Fibroblast of upper back skin (primary cell): ENCODE data around the gene FOXK2.
"Not testable (repeated sequence)": the region's sequence is repeated elsewhere in the genome, so short reads cannot be mapped to it uniquely, and the experiment has no call there.

ENCODE experiments used
- DNase-seq: peaks from one replicate; pipeline ENCODE4 v3.0.0-alpha.2; 2013

Gene FOXK2

DNA sequence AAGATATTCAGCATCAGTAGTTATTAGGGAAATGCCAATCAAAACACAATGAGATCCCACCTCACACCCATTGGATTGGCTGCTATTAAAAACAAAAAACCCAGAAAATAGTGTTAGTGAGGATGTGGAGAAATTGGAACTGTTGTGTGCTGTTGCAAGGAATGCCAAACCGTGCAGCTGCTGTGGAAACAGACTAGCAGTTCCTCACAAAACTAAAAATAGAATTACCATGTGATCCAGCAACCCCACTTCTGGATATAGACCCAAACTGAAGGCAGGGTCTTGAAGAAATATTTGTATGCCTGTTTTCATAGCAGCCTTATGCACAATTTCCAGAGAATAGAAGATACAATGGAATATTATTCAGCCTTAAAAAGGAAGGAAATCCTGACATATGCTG is 46.0 kb downstream of the FOXK2 start:
- no peak for DNase-seq

DNA sequence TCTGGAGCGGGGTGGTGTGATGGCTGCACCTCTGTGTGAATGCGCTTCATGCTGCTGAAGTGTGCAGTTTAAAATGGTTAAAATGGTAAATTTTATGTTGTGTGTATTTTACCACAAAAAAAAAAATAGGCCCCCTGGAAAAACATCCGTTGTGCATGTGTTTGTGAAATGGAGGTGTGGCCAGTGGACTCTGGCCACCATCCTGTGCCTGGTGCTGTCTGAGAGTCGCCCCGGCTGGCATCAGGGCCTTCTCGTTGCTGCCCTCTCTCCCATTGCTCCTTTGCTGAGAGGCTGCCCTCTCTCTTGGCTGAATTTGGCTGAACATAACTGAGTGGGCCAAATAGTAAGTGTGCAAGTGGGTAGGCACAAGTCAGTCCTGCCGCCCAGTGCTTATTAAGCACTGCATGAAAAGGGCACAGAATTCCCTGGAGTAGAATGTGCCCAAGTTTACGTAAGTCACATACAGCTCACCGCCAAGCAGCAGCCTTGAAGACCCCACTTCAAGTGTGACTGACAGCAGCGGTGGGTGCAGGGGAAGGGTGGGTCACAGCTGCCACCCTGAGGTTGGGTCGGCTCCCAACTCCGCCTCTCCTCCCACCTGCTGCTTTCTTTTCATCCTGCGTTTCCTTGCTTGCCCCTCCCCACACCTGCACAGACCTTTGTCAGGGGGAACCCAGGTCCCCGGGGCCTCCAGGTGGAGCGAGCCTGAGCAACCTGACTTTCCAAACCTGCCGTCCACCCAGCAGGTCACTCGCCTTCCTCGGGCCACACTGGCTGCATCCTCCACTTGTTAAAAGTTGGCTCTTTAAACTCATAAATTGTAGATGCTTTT is 46.8 kb downstream of the FOXK2 start:
- DNase-seq, result no peak

DNA sequence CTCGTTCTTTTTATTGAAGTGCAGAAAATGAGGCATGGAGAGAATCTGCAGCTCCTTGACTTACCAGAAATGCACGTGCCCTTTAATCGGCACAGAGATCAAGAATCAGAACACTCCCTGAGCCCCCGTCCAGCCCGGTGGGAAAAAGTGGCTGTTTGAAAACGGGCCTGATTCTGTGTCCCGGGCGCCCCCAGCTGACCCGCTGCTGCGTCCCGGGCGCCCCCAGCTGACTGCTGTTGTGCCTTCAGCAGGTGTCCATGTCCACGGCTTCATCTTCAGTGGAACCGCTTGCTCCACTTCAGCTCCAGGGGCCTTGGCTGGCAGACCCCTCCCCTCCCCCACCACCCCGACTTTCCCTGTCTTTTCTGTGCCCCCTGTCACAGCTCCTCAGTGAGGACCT is 47.8 kb downstream of the FOXK2 start:
- DNase-seq, result no peak

DNA sequence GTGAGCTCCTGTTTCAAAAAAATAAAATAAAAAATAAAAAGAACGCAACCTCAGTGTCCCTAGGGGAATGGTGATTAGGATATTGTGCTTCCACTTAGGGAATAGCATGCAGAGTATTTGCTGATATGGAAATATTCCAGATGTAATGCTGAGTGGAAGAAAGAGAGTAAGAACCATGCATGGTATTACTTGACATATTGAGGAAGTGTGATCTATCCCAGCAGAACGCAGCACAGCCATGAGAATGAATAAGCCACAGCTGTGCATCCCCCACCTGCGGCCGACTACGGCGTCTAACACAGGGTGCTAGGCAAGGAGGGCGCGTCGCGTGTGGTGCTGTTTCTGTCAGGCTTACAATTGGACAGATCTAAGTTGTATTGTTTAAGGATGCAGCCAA is 49.5 kb downstream of the FOXK2 start:
- peak; percentile 36 for DNase-seq

DNA sequence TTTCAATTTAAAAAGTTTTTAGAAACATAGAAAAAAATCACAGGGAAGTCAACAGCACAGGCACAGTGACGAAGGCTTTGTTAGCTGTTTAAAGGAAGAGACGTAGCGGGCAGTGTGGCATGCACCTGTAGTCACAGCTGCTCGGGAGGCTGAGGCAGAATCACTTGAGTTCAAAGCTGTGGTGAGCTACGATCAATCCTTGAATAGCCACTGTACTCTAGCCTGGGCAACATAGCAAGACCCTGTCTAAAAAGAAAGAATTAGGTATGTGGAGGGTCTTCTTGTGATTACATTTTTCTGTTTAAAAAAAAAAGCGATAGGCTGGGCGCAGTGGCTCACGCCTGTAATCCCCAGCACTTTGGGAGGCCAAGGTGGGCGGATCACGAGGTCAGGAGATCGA is 50.1 kb downstream of the FOXK2 start:
- DNase-seq, result no peak

DNA sequence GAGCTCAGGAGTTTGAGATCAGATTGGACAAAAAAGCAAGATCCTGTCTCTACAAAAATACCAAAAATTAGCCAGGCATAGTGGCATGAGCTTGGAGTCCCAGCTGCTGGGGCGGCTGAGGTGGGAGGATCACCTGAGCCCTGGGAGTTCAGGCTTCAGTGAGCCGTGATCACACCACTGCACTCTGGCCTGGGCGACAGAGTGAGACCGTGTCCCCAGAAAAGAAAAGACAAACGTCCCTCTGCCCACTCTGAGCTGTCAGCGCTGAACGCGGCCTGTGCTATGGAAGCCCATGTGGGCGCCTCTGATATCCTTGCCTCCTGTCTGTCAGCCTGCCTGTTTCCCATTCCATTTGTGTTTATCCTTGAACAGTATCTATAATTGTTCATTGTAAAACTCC is 50.7 kb downstream of the FOXK2 start:
- DNase-seq, result no peak

DNA sequence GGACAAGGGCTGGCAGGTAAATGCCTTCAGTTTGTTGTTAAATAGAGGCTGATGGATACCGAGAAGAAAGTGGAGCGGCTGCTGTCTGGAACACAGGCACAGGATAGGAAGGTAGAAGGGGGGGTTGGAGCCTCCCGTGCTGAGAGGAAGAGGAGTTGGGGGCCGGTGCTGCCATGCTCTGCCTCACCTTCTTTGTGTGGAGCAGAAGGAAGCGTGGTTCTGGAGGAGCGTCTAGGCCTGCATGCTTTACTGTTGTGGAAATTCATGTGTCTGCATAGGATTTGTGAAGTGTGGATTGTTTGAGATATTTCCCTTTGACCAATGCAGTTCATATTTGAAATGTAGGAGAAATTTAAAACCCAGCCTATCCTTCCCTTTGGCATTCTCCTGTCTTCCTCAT is 52.3 kb downstream of the FOXK2 start:
- no peak for DNase-seq

DNA sequence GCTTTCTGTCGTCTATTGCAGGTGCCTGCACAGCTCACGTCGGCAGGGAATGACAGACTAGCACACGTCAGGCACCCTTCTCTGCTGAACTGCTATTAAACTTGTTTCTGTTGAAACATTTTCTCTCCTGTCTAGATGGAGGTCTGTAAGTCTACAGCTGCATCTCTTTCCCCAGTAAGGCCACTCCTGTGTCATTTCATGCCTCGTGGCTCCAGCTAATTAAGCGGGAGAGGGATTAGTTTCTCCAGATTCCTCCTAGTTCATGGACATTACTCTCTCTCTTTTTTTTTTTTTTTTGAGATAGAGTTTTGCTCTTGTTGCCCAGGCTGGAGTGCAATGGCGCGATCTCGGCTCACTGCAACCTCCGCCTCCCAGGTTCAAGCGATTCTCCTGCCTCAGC is 54.5 kb downstream of the FOXK2 start:
- DNase-seq, result no peak

DNA sequence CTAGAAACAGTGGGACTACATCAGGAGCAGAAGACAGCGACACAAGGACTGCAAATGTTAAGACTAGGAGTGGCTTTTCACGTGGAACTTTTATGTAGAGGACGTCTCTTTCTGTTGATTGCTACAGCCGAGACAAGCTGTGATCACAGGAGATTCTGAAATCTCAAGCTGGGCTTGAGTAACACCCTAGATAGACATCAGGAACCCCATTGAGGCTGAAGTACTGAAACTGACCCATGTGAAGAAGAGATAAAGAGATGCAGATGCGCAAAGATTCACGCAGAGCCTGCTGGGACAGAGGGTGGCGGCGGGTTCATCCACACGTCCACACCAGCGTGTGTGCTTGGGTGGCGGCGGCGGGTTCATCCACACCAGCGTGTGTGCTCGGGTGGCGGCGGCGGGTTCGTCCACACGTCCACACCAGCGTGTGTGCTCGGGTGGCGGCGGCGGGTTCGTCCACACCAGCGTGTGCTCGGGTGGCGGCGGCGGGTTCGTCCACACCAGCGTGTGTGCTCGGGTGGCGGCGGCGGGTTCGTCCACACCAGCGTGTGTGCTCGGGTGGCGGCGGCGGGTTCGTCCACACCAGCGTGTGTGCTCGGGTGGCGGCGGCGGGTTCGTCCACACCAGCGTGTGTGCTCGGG is 56.2 kb downstream of the FOXK2 start:
- not testable (repeated sequence) for DNase-seq

DNA sequence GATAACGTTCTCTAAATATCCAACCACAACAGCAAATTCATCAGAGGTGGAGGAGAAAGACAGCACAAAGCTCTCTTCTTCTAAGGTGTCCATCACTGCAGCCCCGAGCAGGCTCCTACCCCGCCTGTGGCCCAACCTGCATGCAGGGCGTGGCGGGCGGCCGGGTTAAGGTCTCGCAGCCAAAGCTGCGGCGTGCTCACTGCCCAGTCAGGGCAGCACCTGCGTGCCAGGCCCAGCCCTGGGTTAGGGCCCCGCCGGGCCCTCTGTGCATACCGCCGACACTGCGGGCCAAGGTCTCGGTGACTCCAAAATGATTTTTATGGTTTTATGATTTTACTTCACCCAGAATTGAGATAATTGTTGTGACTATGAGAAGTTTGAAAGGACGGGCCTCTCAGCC is 57.8 kb downstream of the FOXK2 start:
- no peak for DNase-seq

DNA sequence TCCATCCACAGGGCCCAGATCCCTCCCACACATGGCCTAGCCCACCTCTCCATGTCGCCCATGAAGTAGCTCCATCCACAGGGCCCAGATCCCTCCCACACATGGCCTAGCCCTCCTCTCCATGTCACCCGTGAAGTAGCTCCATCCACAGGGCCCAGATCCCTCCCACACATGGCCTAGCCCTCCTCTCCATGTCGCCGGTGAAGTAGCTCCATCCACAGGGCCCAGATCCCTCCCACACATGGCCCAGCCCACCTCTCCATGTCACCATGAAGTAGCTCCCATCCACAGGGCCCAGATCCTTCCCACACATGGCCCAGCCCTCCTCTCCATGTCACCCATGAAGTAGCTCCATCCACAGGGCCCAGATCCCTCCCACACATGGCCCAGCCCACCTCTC is 60.4 kb downstream of the FOXK2 start:
- DNase-seq, result not testable (repeated sequence)

DNA sequence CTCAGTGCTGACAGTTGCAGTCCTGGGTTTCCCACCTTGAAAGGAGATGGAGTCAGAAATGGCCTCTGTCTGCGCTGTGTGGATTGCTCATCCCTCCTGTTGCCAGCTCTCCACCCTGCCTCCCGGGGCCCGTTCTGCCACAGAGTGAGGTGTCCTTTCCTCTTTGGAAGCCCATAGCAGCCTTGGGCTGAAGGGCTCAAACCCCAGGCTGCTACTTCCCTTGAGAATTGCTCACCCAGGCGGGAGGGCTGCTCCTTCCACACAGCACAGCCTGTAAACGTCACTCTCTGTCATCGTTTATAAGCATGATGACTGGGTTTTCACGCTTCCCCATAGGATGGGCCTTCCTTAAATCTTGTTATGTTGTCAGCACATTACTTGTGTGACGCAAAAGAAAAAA is 62.7 kb downstream of the FOXK2 start:
- DNase-seq, result peak; percentile 19

DNA sequence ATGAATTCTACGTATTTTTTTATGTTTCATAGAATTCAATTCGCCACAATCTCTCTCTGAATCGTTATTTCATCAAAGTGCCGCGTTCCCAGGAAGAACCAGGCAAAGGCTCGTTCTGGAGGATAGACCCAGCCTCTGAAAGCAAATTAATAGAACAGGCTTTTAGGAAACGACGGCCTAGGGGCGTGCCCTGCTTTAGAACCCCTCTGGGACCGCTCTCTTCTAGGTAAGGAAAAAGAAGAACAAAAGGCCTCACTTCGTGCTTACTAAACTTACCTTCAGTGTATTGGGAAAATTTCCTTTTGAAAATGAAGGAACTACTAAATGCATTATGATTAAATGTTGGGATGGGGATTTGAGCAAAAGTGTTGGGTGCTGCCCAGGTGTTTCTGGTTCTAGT is 63.2 kb downstream of the FOXK2 start:
- no peak for DNase-seq

DNA sequence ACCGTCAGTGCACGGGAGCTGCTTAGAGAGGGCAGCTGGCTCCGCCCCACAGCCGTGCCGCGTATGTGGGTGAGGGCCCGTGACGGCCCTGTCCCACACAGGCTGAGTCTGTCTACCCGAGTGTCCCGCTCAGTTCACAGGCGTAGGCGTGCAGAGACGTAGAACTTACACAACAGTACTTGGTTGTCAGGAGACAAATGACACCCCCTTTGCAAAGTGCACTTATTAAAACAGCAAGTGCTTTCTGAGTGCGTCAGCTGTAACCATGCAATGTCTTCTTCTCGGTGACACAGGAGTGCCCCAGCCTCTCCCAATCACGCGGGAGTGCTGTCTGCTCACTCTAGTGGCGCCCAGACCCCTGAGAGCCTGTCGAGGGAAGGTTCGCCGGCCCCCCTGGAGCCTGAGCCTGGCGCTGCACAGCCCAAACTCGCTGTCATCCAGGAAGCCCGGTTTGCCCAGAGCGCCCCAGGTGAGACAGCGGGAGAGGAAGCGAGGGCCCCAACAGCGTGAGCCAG is 64.2 kb downstream of the FOXK2 start:
- no peak for DNase-seq

DNA sequence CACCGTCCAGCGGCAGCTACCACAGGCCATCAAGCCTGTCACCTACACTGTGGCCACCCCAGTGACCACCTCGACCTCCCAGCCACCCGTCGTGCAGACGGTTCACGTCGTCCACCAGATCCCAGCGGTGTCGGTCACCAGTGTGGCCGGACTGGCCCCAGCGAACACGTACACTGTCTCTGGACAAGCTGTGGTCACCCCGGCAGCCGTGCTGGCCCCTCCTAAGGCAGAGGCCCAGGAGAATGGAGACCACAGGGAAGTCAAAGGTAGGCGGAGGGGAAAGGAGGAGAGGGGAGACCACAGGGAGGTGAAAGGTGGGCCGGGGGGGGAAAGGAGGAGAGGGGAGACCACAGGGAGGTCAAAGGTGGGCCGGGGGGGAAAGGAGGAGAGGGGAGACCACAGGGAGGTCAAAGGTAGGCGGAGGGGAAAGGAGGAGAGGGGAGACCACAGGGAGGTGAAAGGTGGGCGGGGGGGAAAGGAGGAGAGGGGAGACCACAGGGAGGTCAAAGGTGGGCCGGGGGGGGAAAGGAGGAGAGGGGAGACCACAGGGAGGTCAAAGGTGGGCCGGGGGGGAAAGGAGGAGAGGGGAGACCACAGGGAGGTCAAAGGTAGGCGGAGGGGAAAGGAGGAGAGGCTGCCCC is 66.5 kb downstream of the FOXK2 start:
- not testable (repeated sequence) for DNase-seq

DNA sequence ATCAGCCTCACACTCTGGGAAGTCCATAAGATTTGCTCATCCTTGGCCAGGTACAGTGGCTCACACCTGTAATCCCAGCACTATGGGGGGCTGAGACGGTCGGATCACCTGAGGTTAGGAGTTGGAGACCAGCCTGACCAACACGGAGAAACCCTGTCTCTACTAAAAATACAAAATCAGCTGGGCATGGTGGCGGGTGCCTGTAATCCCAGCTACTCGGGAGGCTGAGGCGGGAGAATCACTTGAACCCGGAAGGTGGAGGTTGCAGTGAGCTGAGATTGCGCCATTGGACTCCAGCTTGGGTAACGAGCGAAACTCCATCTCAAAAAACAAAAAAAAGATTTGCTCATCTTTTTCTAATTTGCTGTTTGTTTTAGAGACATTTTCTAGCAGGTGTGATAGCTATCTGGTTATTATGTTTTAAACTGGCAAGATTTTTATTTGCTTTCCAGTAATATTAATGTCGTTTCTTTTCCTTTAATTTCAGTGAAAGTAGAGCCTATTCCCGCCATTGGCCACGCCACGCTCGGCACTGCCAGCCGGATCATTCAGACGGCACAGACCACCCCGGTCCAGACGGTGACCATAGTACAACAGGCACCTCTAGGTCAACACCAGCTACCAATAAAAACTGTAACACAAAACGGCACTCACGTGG is 67.2 kb downstream of the FOXK2 start:
- no peak for DNase-seq

DNA sequence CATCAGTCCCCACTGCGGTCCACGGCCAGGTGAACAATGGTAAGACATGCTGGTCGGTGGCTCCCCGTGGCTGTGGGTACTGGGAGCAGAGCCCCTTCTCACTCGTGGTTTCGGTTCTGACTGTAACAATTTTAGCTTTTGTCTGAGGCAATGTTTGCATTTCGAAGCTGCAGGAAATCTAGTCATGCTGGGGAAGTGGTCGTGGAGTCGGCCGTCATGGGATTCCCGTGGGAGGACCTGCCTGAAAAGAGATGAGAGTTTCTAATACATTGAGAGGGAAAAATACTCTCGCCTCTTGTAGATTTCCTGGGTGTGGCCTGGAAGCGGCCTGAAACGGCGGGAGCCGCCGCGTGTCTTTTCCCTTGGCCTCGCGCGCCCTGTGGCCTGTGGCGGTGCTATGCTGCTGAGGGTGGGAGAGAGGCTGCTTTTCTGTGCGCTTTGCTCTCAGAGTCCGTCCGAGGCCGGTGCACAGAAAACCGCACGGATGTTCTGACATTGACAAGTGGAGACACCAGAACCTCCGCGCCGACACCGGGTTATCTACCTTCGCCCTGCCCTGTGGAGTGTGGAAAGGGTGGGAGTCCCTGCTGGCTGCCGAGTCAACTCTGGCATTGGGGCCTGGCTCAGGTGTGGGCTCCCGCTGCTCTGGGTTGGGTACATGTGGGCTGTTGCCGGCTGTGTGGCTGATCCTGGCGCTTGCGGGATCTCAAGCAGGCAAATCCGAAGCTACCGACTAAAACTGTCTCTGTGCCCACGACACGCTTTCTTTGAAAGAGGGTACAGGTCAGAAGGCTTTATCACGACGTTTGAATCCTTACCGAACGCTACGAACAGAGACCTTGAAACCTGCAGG is 67.9 kb downstream of the FOXK2 start:
- no peak for DNase-seq

DNA sequence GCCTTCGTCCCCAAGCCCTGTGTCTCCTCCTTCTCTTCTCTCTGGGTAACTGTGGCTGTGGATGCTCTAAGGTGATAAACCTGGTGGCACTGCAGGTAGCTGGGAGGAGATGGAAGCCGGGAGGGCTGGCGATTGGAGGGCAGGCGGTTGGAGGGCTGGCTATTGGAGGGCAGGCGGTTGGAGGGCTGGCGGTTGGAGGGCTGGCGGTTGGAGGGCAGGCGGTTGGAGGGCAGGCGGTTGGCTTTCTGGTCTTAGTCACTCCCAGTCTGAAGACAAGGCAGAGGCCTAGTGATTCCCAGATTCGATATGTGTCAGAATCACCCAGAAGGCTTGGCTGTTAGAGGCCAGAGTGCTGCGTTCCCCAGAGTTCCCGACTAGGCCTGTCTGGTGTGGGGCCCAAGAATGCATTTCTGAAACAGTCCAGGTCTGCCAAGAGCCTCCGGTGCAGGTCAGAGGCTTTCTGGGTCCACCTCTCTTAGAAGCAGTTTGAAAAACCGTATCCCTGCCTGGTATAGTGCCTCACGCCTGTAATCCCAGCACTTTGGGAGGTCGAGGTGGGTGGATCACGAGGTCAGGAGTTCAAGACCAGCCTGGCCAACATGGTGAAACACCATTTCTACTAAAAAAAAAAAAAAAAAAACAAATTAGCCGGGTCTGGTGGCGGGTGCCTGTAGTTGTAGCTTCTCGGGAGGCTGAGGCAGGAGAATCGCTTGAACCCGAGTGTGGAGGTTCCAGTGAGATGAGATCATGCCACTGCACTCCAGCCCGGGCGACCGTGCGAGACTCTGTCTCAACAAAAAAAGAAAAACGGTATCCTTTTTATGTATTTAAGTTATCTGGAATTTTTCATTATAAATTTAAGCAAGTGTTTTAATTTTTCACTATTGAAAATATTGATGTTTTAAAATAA is 69.0 kb downstream of the FOXK2 start:
- DNase-seq, result no peak

DNA sequence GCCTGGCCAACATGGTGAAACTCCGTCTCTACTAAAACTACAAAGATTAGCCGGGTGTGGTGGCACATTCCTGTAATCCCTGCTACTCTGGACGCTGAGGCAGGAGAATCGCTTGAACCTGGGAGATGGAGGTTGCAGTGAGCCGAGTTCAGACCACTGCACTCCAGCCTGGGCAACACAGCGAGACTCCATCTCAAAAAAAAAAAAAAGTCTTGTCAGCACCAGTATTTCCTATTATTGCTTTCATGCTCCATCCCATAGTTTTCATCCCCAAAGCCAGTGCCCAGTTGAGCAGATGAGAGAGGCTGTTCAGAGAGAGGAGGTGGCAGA is 70.3 kb downstream of the FOXK2 start:
- DNase-seq, result no peak

DNA sequence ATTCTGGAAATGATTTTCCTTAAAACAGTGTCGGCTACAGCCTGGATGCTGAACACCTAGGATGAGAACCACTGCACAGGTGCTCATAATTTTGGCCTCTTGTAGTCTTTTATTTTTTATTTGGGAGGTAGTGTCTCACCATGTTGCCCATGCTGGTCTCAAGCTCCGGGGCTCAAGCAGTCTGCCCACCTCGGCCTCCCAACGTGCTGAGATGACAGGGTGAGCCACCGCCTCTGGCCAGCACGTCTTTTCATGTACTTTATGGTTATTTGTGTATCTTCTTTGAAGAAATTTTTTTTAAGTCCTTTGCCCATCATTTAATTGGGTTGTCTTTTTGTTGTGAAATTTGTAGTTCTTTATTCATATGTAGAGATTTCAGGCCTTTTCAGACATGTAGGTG is 70.7 kb downstream of the FOXK2 start:
- DNase-seq, result no peak

DNA sequence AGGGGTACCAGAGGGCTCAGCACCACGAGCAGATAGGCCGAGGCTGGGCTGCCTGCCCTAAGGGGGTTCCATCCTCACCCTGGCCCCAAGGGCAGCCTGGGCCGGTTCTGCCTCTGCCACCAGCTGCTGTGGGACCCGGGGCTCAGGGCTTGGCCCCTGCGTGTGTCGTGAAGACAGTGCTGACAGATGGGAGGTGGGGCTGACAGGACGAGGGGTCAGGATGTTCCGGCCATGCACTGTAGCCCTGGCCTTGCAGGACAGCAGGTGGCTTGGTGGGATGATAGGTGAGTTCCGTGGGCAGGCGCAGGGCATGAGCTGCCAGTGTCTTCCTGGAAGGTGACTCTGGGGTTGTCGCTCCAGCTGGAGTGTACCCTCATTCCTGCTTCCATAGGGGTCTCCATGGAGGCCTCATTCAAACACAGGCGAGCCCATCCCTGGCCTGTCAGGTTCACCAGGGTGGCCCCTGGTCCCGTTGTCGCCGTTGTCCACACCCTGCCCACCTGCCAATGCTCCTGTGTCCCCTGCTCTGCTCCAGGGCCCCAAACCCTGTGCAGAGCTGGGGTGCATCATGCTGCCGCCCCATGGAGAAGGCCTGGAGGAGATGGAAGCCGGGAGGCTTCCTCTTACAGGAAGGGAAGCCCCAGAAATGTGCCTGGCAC is 71.5 kb downstream of the FOXK2 start:
- no peak for DNase-seq
